Measurements from ENCODE around the gene DNMBP.

DNA sequence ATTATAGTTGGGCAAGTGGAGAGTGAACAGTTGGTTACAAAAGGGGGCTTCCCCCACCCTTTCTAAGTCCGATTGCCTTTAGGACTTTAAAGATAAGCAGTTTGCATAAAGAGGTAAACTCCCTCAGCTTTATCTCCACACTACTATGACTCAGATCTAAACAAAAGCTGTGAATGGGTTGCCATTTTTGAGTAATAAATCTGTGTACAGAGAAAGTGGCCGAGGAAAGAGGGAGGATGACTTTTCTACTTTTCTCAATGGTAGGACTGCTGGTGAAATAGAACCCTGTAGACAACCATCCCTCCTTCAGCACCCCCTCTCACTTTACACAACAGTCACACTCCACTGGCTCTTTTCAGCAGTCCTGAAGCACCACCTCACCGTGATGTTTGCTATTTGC, 71.2 kb downstream of the DNMBP start:
- no peak for TF ChIP-seq POLR2A (IDR thresholded peaks at IDR 0.05)
- TF ChIP-seq CTCF (IDR thresholded peaks at IDR 0.05): no peak
- TF ChIP-seq POLR2AphosphoS5 (IDR thresholded peaks at IDR 0.05): peak in 1 of 3 donors; percentile 38

Measured in stomach (tissue), 4 donors.